HFF-Myc (cell line): Measurements from ENCODE around the gene RNF151.

Experiments used
- DNase-seq: peaks from one replicate; pipeline ENCODE4 v3.0.0-alpha.2; 2011; ENCODE audit warnings: low read depth; ENCODE audit errors: extremely low read depth
- H3K4me3 ChIP-seq: replicated peaks from 2 replicates; pipeline ENCODE4 v1.5.1; 2011; ENCODE audit warnings: low read depth, mild to moderate bottlenecking, control low read depth, low read length
- CTCF ChIP-seq: IDR thresholded peaks from 2 replicates; pipeline ENCODE4 v1.5.1; 2012; ENCODE audit warnings: mild to moderate bottlenecking, low read depth, low read length, control low read depth; ENCODE audit errors: missing control alignments

The RNF151 gene

DNA sequence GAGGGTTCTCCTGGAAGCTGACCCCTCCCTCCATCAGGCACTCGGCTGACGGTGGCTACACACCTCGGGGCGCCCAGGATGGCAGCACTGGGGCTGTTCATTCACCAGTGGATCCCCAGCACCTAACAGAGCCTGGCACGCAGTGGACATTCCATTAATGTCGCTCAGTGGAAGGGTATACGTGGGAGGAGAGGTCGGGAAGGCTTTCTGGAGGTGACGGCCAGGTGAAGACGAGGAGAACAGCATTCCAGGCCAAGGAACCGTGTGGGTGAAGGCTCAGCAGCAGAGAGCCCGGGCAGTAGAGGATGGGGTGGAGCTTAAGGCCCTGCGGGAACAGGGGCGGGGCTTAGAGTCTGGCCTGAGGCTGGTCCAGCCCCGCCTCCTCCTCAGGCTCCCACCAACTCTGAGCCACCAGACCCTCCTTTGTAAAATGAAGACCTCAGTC, 45.9 kb upstream of the RNF151 start:
- TF ChIP-seq CTCF = no peak
- H3K4me3 ChIP-seq = no peak overlapping the region
- no peak for DNase-seq

GRCh38 chr16:1922357-1922756, 44.3 kb upstream of the RNF151 start:
- no peak for DNase-seq
- no peak overlapping the region for H3K4me3 ChIP-seq
- TF ChIP-seq CTCF = no peak

DNA sequence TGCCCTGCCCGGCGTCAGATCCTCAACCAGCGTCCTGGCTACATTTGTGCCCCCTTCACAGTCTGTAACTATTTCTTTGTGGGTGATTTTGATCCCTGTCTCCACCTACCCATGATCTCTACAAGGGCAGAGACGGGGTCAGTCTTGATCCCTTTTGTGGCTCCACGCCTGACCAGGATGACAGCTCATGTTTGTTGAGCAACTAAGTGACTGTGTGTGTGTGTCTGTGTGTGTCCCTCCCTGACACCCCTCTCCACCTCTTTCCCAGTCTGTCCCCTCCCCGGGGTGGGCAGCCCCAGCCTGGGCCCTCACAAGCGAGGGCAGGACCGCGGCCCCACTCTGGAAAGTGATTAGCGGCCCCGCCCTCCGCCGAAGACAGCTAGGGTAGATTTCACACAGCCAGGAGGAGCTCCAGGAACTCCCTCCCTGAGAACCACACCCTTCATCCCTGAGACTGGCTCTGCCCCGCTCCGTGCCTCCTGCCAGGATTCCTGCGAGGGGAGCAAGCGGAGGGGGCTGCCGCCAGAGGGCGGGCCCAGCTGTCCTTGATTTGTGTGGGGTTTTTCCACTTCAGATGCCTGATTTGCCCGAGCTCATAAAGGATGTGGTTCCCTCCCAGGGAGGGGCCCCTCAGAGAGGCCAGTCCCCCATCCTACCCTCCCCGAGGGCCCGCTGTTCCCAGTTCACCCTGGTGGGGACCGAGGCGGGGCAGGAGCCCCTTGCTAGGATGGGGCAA, 43.2 kb upstream of the RNF151 start:
- DNase-seq = peak; percentile 66
- no peak overlapping the region for H3K4me3 ChIP-seq
- peak; percentile 66 for TF ChIP-seq CTCF

DNA sequence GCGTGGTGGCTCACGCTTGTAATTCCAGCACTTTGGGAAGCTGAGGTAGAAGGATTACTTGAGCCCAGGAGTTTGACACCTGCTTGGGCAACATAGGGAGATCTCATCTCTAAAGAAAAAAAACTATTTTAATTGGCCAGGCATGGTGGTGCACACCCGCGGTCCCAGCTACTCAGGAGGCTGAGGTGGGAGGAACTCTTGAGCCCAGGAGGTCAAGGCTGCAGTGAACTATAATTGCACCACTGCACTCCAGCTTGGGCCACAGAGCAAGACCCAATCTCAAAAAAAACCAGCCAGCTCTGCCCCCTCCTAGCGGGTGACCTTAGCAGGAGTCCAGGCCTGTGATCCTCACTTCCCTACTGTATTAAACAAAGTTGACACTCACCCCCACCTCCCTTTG, 42.6 kb upstream of the RNF151 start:
- DNase-seq = no peak
- no peak overlapping the region for H3K4me3 ChIP-seq
- TF ChIP-seq CTCF = no peak

GRCh38 chr16:1926271-1926670, 40.4 kb upstream of the RNF151 start:
- no peak for DNase-seq
- H3K4me3 ChIP-seq = no peak overlapping the region
- no peak for TF ChIP-seq CTCF

GRCh38 chr16:1929105-1929504, 37.6 kb upstream of the RNF151 start:
- no peak for DNase-seq
- no peak for TF ChIP-seq CTCF
- H3K4me3 ChIP-seq = peak overlapping the region; percentile 36

DNA sequence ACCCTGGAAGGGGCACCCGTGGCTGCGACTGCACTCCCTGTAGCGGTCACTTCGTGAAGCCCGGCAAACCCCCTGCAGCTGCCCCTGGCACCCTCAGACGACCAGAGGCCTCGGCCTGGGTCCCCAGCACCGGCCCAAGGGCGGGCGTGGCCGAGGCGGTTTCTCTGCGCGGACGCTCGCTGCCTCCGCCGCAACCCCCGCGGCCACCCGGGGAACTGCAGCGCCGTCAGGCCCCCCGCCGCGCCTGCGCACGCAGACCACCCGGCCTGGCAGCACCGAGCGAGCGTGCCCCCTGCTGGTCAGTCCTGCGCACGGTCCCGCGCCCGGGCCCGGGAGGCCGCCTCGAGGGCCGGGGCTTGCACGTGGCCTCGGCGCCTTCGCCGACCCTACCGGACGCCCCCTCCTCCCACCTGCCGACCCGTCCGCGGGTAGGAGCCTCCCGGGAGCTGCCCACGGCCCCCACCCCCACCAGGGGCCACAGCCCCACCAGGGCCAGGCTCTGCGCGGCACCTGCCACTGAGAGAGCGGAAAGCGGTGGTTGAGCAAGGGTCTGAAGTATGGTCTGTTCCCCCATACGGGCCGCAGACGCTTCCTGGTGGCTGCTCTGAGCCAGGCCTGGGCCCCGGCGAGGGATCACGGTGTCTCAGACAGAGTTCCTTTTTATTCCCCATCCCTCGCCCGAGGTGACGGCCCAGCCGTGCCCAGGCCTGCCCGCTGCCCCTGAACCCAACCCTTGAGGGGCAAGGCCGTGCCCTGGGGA, 36.9 kb upstream of the RNF151 start:
- peak; percentile 72 for TF ChIP-seq CTCF
- no peak for DNase-seq
- peak overlapping the region; percentile 36 for H3K4me3 ChIP-seq
